Activated CD8-positive, alpha-beta memory T cell treated with anti-CD3 and anti-CD28 coated beads for 1 hour (primary cell): Measurements from ENCODE around the gene CYYR1.
"Not testable (repeated sequence)": the region's sequence is repeated elsewhere in the genome, so short reads cannot be mapped to it uniquely, and the experiment has no call there.

Experiments
- DNase-seq, 2 donors: peaks; one replicate each; pipeline ENCODE4 v3.0.0-alpha.2; 2020; ENCODE audit warnings: low read depth in 1 of 2; ENCODE audit errors: extremely low read depth in 1 of 2

Gene CYYR1

DNA sequence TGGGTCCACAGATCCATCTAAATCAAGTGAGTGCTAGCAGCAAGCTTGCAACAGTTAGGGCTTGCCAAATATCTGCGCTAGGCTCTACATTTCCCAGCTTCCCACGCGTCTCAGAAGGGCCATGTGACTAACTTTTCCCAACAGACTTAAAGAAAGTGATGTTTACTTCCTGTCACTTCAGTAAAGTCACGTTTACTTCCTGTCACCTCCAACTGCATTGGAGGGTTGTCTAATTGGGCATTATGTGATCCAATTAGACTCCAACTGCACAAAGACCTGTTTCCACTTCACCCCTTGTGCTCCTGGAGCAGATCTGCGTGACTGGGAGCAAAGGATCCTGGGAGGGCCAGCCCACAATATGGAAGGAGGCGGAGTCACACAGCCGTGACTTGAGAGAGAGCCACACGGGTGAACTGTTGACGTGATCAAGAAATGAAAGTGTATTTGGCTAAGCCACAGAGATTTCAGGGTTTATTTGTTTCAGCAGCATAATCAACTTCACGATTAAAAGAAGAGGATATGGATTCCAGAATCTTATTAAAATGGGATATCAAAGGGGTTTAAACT, 77.7 kb downstream of the CYYR1 start:
- no peak for DNase-seq

DNA sequence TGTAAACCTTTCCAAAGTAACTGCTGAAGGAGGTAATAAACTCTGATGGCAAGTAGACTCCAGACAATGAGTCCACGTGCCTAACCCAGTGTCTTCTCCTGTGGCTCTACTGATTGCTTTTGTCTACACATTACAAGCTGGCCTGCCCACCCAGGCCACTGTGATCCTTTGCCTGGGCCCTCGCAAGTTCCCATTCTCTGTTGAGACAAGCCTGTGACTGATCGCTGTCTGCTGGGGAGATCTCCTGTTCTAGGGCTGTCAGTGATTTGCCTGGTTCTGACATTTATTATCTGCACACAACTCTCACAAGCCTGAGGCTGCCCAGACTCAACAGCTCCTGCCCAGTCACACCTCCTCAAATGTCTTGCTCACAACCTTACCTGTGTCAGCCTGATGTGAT, 81.4 kb downstream of the CYYR1 start:
- no peak for DNase-seq

- no peak for DNase-seq
Observed at GRCh38 chr21:26490771-26491170, 82.3 kb downstream of the CYYR1 start.

DNA sequence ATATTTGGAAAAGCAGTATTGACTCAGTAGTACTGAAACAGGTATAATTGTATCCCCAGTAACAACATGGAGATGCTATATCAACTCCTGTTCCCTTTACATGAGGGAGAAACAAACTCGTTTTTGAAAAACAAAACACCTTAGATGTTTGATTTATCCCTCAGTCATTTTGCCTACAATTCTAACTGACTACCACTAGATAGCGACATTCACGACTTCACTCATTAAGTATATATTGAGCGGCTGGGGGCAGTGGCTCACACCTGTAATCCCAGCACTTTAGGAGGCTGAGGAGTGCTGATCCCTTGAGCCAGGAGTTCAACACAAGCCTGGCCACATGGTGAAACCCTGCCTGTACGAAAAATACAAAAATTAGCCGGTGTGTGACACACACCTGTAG, 83.3 kb downstream of the CYYR1 start:
- no peak for DNase-seq

GRCh38 chr21:26487981-26488480, 85.1 kb downstream of the CYYR1 start:
- no peak for DNase-seq

GRCh38 chr21:26473471-26473870, 99.6 kb downstream of the CYYR1 start:
- no peak for DNase-seq

DNA sequence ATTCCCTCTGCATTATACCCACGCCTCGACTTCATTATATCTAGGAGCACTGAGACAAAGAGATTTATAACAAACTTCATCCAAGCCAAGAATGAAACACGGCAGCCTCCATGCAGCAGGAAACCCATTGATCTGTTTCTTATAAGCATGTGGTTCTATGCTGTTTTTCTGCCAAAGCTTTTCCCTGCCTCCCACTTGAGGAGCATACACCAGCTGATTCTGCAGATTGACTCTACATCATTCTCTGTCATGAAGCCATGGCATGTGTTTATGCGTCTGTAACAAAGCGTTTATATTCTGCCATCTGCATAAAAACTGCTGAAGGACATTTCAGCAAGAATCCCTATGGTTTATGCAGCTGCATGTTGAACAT, 102.0 kb downstream of the CYYR1 start:
- DNase-seq, result no peak

- DNase-seq, result no peak
Observed at GRCh38 chr21:26470351-26471098, 102.6 kb downstream of the CYYR1 start.

- DNase-seq, result no peak
Observed at GRCh38 chr21:26469789-26470188, 103.3 kb downstream of the CYYR1 start.

DNA sequence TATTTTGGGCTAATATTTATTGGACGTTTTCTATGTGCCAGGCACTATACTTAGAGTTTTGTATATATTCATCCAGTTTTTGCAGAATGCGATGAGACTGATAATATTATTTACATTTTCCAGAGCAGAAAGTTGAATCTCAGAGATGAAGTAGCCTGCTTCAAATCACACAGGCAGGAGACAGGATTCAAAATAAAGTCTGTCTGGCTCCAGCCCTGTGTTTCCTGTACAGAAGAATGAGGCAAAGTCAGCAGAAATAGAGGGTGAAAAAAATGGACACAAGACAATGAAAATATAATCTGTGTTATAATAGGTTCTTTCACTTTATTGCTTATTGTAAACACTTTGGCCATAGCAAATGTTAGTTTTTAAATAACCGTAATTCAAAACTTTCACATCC, 107.2 kb downstream of the CYYR1 start:
- no peak for DNase-seq

DNA sequence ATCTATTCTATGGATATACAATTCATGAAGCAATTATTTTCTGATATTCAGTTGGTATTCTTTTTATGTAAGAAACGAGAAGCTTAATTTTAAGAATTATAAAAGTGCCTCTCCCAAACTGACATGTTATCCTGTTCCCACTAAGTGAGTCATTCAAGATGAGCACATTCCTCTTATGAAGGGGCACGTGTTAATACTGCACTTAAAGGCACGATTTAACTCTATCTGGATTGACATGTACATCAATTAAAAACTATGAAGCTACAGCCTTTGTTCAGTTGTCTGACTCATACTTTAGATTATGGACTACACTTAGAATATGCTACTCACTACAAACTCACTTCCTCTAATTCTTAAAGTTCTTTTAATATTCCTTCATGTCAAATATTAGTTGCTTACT, 111.6 kb downstream of the CYYR1 start:
- no peak for DNase-seq

- no peak for DNase-seq
Observed at GRCh38 chr21:26460621-26461020, 112.5 kb downstream of the CYYR1 start.

DNA sequence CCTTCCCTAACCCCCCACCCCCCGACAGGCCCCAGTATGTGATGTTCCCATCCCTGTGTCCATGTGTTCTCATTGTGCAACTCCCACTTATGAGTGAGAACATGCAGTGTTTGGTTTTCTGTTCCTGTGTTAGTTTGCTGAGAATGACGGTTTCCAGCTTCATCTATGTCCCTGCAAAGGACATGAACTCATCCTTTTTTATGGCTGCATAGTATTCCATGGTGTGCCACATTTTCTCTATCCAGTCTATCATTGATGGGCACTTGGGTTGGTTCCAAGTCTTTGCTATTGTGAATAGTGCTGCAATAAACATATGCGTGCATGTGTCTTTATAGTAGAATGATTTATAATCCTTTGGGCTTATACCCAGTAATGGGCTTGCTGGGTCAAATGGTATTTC, 114.2 kb downstream of the CYYR1 start:
- not testable (repeated sequence) for DNase-seq

GRCh38 chr21:26457817-26458216, 115.3 kb downstream of the CYYR1 start:
- DNase-seq, result no peak

DNA sequence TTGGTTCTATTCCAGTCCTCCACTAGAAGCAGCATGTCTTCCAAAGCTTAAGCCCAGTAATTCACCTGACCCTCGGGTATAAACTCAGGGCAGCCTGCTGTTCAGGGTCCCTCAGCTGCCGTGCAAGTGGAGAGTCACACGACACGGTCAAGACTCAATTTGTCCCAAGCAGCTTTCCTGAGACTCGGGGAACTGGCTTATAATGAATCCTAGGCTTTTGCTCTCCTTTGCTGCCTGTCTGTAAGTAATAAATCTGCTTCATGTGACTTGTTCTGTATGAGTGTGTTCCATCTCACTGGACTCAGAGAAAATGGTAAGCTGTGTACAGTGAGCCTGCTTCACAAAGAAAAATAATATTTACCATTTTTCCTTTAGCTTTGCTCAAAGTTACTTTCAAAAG, 119.8 kb downstream of the CYYR1 start:
- no peak for DNase-seq

GRCh38 chr21:26451081-26451740, 121.9 kb downstream of the CYYR1 start:
- DNase-seq, result no peak

- no peak for DNase-seq
Observed at GRCh38 chr21:26449161-26449560, 123.9 kb downstream of the CYYR1 start.

DNA sequence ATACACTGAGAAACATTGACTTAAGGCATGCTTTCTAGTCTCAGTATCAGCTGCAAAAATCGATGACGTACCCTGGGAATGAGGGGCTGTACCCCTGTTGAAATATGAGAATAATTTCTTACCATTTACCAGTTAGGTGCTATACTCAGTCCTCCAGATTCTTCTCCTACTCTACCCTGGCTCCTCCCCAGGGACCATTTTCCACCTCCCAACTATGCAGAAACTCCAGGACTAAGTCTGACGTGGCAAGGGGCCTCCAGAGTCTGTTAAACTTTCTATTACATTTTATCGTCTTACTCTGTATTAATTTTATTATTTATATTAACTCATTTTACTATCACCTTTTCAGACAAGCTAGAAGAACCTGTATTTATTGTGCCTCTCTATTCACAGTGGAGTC, 124.3 kb downstream of the CYYR1 start:
- no peak for DNase-seq

DNA sequence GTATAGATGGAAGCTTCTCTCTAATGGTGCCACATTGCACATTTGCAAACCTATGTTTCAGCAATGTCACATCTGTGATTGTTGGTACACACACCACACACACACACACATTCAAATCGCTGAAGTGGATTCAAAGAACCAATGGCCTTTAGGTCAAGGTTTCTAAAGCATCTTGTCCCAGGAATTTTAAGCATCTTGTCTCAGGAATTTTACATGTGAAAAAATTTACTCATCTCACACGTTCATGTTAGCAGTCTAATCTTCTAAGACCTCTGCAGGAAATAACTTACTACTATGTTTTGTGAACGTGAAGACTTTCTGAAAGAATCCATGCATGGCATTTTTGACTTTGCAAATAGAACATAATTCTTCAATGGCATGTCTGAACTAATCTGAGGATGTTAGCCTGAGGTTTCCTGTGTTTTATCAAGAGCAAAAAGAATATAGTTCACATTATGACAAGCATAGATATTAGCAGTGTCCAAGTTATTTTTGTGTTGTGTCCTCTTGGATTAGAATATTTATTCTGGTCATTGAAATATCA, 125.1 kb downstream of the CYYR1 start:
- no peak for DNase-seq

GRCh38 chr21:26445440-26445839, 127.6 kb downstream of the CYYR1 start:
- no peak for DNase-seq

GRCh38 chr21:26444646-26445045, 128.4 kb downstream of the CYYR1 start:
- DNase-seq, result no peak

DNA sequence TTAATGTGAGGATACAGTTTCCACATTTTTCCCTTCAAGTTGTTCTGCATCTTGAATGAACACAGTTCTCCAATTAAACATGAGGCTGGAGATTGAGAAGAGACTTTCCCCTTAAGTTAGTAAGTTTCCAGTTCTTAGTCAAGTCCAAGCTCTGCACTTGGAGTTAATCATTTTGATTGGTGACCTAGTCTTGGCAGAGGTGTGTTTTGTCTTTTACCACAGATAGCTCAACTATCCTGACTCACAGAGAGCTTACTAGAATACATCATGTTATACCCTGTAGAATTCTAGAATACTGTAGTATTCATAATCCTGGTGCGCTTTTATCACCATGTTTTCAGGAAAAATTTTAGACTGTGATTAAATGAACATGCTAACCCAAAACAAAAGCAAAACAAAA, 129.2 kb downstream of the CYYR1 start:
- no peak for DNase-seq
